Activated CD8-positive, alpha-beta T cell treated with anti-CD3 and anti-CD28 coated beads for 36 hours (primary cell): ENCODE results near the gene RRP1B. TPM values are rescaled to one million over a fixed set of nuclear protein-coding genes. Genes with fewer than 3 reads are reported as not detected.
"Not testable (repeated sequence)": the region's sequence is repeated elsewhere in the genome, so short reads cannot be mapped to it uniquely, and the experiment has no call there.

Source experiments
- ATAC-seq: fragments of 200-7000 bp; cut with Tn5 transposase; one replicate; pipeline ENCODE4 v1.10.0; 2021; ENCODE audit warnings: mild to moderate bottlenecking, moderate library complexity
- CTCF ChIA-PET: fragments of 350-600 bp; sonication (Branson Sonifier 250); formaldehyde crosslinking; loops from one replicate; lab custom pipeline; 2021; ENCODE audit warnings: antibody characterized with exemption; lab: Charles Lee
- POLR2A ChIA-PET: fragments of 350-600 bp; sonication (Branson Sonifier 250); formaldehyde crosslinking; loops from one replicate; lab custom pipeline; 2021; ENCODE audit warnings: antibody characterized with exemption; lab: Charles Lee
- DNase-seq: peaks from one replicate; pipeline ENCODE4 v3.0.0-alpha.2; 2020
- H3K27ac Mint-ChIP-seq: one replicate; pipeline ENCODE4 v1.8.0; 2021; ENCODE audit warnings: mild to moderate bottlenecking, mixed read lengths
- H3K27me3 Mint-ChIP-seq: one replicate; pipeline ENCODE4 v1.8.0; 2021; ENCODE audit warnings: mixed read lengths
- H3K36me3 Mint-ChIP-seq: one replicate; pipeline ENCODE4 v1.8.0; 2021; ENCODE audit warnings: low read depth, mixed read lengths
- H3K4me1 Mint-ChIP-seq: one replicate; pipeline ENCODE4 v1.8.0; 2021; ENCODE audit warnings: low read depth, mixed read lengths
- H3K4me3 Mint-ChIP-seq: one replicate; pipeline ENCODE4 v1.8.0; 2021; ENCODE audit warnings: mild to moderate bottlenecking, moderate library complexity, mixed read lengths
- H3K9me3 Mint-ChIP-seq: one replicate; pipeline ENCODE4 v1.8.0; 2021; ENCODE audit warnings: mixed read lengths
- intact Hi-C: fragments of 100-400 bp; cut with micrococcal nuclease; formaldehyde crosslinking; loops from one replicate; pipeline ENCODE4 v1.10.0; 2022
- total RNA-seq, 2 experiments: library from RNA; stranded (reverse); gene quantifications; one replicate each; pipeline ENCODE4 v1.2.3, GENCODE V29; 2021
- TF ChIP-seq, protein P1 (sequence below): fragments of 200-600 bp; IDR thresholded peaks from one replicate; pipeline ENCODE4 v1.8.0; 2022; ENCODE audit warnings: antibody characterized with exemption, mild to moderate bottlenecking

RRP1B gene
- total RNA-seq, 2 experiments from 2014 or later: 76.7 to 78.5 TPM

GRCh38 chr21:43669828-43670605 lies 10.7 kb downstream of the RRP1B start:
- Mint-ChIP-seq H3K27ac (peak overlapping the region; percentile 36), H3K4me3 (no peak overlapping the region), H3K9me3 (no peaks in the 10 kb centered on the region), H3K36me3 (peaks cover 51% of the 10 kb centered on the region), H3K27me3 (no peaks in the 10 kb centered on the region), H3K4me1 (peaks cover 30% of the 10 kb centered on the region)
- intact Hi-C loops: no loop called here
- ChIA-PET POLR2A (no interaction called here), CTCF (no interaction called here)
- DNase-seq (no peak), ATAC-seq (no peak)
- TF ChIP-seq, protein P1, sequence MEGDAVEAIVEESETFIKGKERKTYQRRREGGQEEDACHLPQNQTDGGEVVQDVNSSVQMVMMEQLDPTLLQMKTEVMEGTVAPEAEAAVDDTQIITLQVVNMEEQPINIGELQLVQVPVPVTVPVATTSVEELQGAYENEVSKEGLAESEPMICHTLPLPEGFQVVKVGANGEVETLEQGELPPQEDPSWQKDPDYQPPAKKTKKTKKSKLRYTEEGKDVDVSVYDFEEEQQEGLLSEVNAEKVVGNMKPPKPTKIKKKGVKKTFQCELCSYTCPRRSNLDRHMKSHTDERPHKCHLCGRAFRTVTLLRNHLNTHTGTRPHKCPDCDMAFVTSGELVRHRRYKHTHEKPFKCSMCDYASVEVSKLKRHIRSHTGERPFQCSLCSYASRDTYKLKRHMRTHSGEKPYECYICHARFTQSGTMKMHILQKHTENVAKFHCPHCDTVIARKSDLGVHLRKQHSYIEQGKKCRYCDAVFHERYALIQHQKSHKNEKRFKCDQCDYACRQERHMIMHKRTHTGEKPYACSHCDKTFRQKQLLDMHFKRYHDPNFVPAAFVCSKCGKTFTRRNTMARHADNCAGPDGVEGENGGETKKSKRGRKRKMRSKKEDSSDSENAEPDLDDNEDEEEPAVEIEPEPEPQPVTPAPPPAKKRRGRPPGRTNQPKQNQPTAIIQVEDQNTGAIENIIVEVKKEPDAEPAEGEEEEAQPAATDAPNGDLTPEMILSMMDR: no peak

GRCh38 chr21:43675871-43676270 lies 16.5 kb downstream of the RRP1B start:
- H3K4me1 Mint-ChIP-seq: peaks cover 4% of the 10 kb centered on the region
- no peak overlapping the region for H3K27ac Mint-ChIP-seq
- no peak for DNase-seq
- no peak overlapping the region for H3K4me3 Mint-ChIP-seq
- CTCF ChIA-PET: no interaction called here
- no peak for ATAC-seq
- intact Hi-C loops: no loop called here
- POLR2A ChIA-PET: interaction anchor here (0.6 to 0.9 kb wide), 4 partner anchors 9 to 414 kb away, joined by 3 read pairs; no protein-coding TSS in a partner anchor
- TF ChIP-seq, protein P1: no peak
- H3K9me3 Mint-ChIP-seq: no peaks in the 10 kb centered on the region
- H3K36me3 Mint-ChIP-seq: peaks cover 56% of the 10 kb centered on the region
- H3K27me3 Mint-ChIP-seq: no peaks in the 10 kb centered on the region

- POLR2A ChIA-PET: interaction anchor here (0.9 kb wide), 1 partner anchor 44 kb away, joined by 3 read pairs; no protein-coding TSS in a partner anchor
- Mint-ChIP-seq H3K9me3 (no peaks in the 10 kb centered on the region), H3K27ac (no peak overlapping the region), H3K4me1 (peaks cover 4% of the 10 kb centered on the region), H3K36me3 (peaks cover 53% of the 10 kb centered on the region), H3K27me3 (no peaks in the 10 kb centered on the region), H3K4me3 (no peak overlapping the region)
- CTCF ChIA-PET: no interaction called here
- DNase-seq: no peak
- no peak for ATAC-seq
- intact Hi-C loops: no loop called here
- TF ChIP-seq, protein P1: no peak
These were observed 17.0 kb downstream of the RRP1B start for GRCh38 chr21:43676391-43676790.

DNA sequence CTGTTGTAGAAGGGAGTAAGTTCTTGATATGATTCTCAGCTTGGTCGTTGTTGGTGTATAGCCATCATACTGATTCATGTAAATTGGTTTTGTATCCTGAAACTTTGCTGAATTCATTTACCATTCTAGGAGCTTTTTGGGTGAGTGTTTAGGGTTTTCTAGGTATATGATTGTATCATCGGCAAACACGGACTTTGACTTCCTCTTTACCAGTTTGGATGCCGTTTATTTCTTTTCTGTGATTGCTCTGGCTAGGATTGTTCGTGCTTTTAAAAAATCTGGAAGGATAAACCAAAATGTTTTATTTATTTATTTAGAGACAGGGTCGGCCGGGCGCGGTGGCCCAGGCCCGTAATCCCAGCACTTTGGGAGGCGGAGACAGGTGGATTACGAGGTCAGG lies 20.6 kb downstream of the RRP1B start:
- ATAC-seq (no peak), DNase-seq (no peak)
- H3K4me1 Mint-ChIP-seq: peaks cover 4% of the 10 kb centered on the region
- ChIA-PET POLR2A (interaction anchor here (1.0 kb wide), 1 partner anchor 8 kb away, joined by 4 read pairs; no protein-coding TSS in a partner anchor), CTCF (interaction anchor here (0.7 kb wide), 1 partner anchor 82 kb away, joined by 3 read pairs; no protein-coding TSS in a partner anchor)
- intact Hi-C loops: no loop called here
- no peaks in the 10 kb centered on the region for H3K27me3 Mint-ChIP-seq
- no peaks in the 10 kb centered on the region for H3K9me3 Mint-ChIP-seq
- TF ChIP-seq, protein P1: no peak
- peaks cover 59% of the 10 kb centered on the region for H3K36me3 Mint-ChIP-seq
- H3K4me3 Mint-ChIP-seq: no peak overlapping the region
- no peak overlapping the region for H3K27ac Mint-ChIP-seq

GRCh38 chr21:43680421-43680820 lies 21.1 kb downstream of the RRP1B start:
- peaks cover 61% of the 10 kb centered on the region for H3K36me3 Mint-ChIP-seq
- H3K27ac Mint-ChIP-seq, DNase-seq, H3K4me3 Mint-ChIP-seq, H3K27me3 Mint-ChIP-seq, H3K9me3 Mint-ChIP-seq, H3K4me1 Mint-ChIP-seq, CTCF ChIA-PET, ATAC-seq, intact Hi-C loops: not testable (repeated sequence)
- POLR2A ChIA-PET: interaction anchor here (1.0 kb wide), 1 partner anchor 9 kb away, joined by 4 read pairs; no protein-coding TSS in a partner anchor
